ENCODE measurements around the gene REXO5.

DNA sequence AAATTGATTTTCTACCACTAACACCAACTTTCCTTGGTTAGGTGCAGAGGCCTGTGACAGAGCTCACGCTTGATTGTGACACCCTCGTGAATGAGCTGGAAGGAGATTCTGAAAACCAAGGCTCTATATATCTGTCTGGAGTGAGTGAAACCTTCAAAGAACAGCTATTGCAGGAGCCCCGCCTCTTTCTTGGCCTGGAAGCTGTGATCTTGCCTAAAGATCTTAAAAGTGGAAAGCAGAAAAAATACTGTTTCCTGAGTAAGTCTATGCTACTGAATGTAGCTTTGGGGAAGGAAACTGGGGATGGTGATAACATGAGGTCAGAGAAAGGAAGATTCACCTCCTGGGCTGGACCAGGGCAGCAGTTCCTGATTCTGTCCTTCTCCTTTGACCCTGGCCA lies 38.3 kb downstream of the REXO5 start:
- TF ChIP-seq, protein P1, sequence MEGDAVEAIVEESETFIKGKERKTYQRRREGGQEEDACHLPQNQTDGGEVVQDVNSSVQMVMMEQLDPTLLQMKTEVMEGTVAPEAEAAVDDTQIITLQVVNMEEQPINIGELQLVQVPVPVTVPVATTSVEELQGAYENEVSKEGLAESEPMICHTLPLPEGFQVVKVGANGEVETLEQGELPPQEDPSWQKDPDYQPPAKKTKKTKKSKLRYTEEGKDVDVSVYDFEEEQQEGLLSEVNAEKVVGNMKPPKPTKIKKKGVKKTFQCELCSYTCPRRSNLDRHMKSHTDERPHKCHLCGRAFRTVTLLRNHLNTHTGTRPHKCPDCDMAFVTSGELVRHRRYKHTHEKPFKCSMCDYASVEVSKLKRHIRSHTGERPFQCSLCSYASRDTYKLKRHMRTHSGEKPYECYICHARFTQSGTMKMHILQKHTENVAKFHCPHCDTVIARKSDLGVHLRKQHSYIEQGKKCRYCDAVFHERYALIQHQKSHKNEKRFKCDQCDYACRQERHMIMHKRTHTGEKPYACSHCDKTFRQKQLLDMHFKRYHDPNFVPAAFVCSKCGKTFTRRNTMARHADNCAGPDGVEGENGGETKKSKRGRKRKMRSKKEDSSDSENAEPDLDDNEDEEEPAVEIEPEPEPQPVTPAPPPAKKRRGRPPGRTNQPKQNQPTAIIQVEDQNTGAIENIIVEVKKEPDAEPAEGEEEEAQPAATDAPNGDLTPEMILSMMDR (IDR thresholded peaks at IDR 0.05; ENCODE audit: low read length), result no peak
- TF ChIP-seq EZH2 (optimal IDR thresholded peaks at IDR 0.05; ENCODE audit: low read depth, low read length), result no peak

All from MM.1S (cell line).